K562 (cell line): ENCODE results near the gene ASB7. TPM values are rescaled to one million over a fixed set of nuclear protein-coding genes. Genes with fewer than 3 reads are reported as not detected.

Experiments
- ATAC-seq: fragments of 200-7000 bp; cut with Tn5 transposase; 3 replicates; pipeline ENCODE4 v1.9.1; 2020; ENCODE audit warnings: moderate library complexity
- BruUV-seq: library from RNA; stranded (reverse); fragments of 400-500 nt; replicated peaks from 2 replicates; lab custom pipeline; 2021; lab: Mats Ljungman, UMichigan
- CTCF ChIA-PET: fragments of 300-600 bp; formaldehyde crosslinking; extraction: SDS; loops from one replicate; lab custom pipeline; 2021; ENCODE audit warnings: low intra/inter-chr PET ratio; lab: Yijun Ruan, JAX
- POLR2A ChIA-PET: fragments of 300-600, 350-650 bp; sonication (Branson Sonifier 250); formaldehyde crosslinking; extraction: SDS; loops from one replicate; lab custom pipeline; 2021; ENCODE audit warnings: antibody characterized with exemption, inconsistent platforms; lab: Yijun Ruan, JAX
- DNase-seq, 4 experiments: peaks; one replicate each; pipeline versions ENCODE4 v3.0.0 to v3.0.0-alpha.2; 2011 to 2018; ENCODE audit warnings: low spot score in 3 of 4, mixed read lengths in 3 of 4; ENCODE audit errors: extremely low read depth in 1 of 4
- FAIRE-seq: peaks from 2 replicates; lab custom pipeline; 2011; peaks lifted over from hg19 to GRCh38; lab: Jason Lieb, UNC
- H2AFZ ChIP-seq: 2 replicates; pipeline ENCODE4 v1.6.0; 2011; ENCODE audit warnings: low read depth, low read length, control low read depth, inconsistent platforms
- H3K27ac ChIP-seq: fragments of 200-600 bp; 3 replicates; pipeline ENCODE4 v1.8.0; 2011; ENCODE audit warnings: low read depth, mild to moderate bottlenecking, control low read depth, inconsistent platforms, low read length, moderate library complexity, mixed read lengths; ENCODE audit errors: extremely low read depth
- H3K27me3 ChIP-seq, 2 experiments: fragments of 300-600 bp in 1 of 2; 2 replicates in 1 of 2; 3 replicates in 1 of 2; pipeline versions ENCODE4 v1.6.0 to v1.8.0; 2011; ENCODE audit warnings: inconsistent platforms in 2 of 2, low read length in 2 of 2, mild to moderate bottlenecking in 1 of 2, mixed read lengths in 1 of 2, moderate library complexity in 1 of 2; ENCODE audit not compliant: control insufficient read depth in 2 of 2, insufficient read depth in 2 of 2
- H3K36me3 ChIP-seq: fragments of 300-600 bp; 3 replicates; pipeline ENCODE4 v1.8.0; 2011; ENCODE audit warnings: mild to moderate bottlenecking, low read length, inconsistent platforms; ENCODE audit not compliant: control insufficient read depth, insufficient read depth
- H3K4me1 ChIP-seq, 2 experiments: fragments of 200-600 bp in 1 of 2; replicated peaks in 1 of 2; 2 replicates in 1 of 2; 3 replicates in 1 of 2; pipeline versions ENCODE4 v1.5.1 to v1.8.0; 2011; ENCODE audit warnings: inconsistent platforms in 2 of 2, low read length in 2 of 2, mild to moderate bottlenecking in 1 of 2, mixed read lengths in 1 of 2, moderate library complexity in 1 of 2; ENCODE audit not compliant: control insufficient read depth in 2 of 2, insufficient read depth in 2 of 2
- H3K4me2 ChIP-seq: 2 replicates; pipeline ENCODE4 v1.6.1; 2011; ENCODE audit warnings: low read length, control low read depth, inconsistent platforms, mixed read lengths; ENCODE audit not compliant: insufficient read depth
- H3K4me3 ChIP-seq: fragments of 200-600 bp; sonication (generic), shearing (Covaris generic); 2 replicates; pipeline ENCODE4 v1.5.1; 2016; ENCODE audit warnings: control low read depth, inconsistent platforms
- H3K79me2 ChIP-seq: fragments of 200-600 bp; 3 replicates; pipeline ENCODE4 v1.8.0; 2011; ENCODE audit warnings: low read length, inconsistent platforms; ENCODE audit not compliant: control insufficient read depth, insufficient read depth
- H3K9ac ChIP-seq, 2 experiments: 2 replicates each; pipeline versions ENCODE4 v1.6.0 to v1.6.1; 2011; ENCODE audit warnings: low read depth in 2 of 2, low read length in 2 of 2, control low read depth in 1 of 2, inconsistent platforms in 1 of 2, mild to moderate bottlenecking in 1 of 2, mixed read lengths in 1 of 2; ENCODE audit not compliant: insufficient read depth in 1 of 2
- H3K9me1 ChIP-seq: one replicate; pipeline ENCODE4 v1.6.0; 2011; ENCODE audit warnings: inconsistent platforms, mild to moderate bottlenecking, low read length, moderate library complexity; ENCODE audit not compliant: control insufficient read depth, insufficient read depth
- H3K9me3 ChIP-seq: replicated peaks from 2 replicates; pipeline ENCODE4 v1.5.1; 2011; ENCODE audit warnings: low read depth, low read length, inconsistent platforms; ENCODE audit not compliant: control insufficient read depth, insufficient read depth
- H4K20me1 ChIP-seq: replicated peaks from 2 replicates; pipeline ENCODE4 v1.6.1; 2011; ENCODE audit warnings: low read length, inconsistent platforms, mixed read lengths; ENCODE audit not compliant: control insufficient read depth, insufficient read depth
- RBM17 ChIP-seq: fragments of 200-400 bp; formaldehyde crosslinking; IDR thresholded peaks from 2 replicates; pipeline ENCODE4 v1.6.1; 2017; ENCODE audit warnings: low read depth, mild to moderate bottlenecking, low read length, borderline replicate concordance
- RFX5 ChIP-seq: IDR thresholded peaks from 2 replicates; pipeline ENCODE4 v1.6.1; 2011; ENCODE audit warnings: low read depth, mild to moderate bottlenecking, improper control_type of control experiment, low read length
- TFAM ChIP-seq: fragments of 250-450 bp; sonication (Bioruptor Pico); conservative IDR thresholded peaks from 2 replicates; pipeline ENCODE4 v1.5.0; 2021; ENCODE audit warnings: mild to moderate bottlenecking, moderate library complexity
- WGBS: fragments of 100-300 bp; shearing (Covaris generic); methylation state at CpG from one replicate; pipeline ENCODE4 v1.1.6; 2016; ENCODE audit warnings: low coverage, mixed read lengths; ENCODE audit not compliant: insufficient coverage; ENCODE audit errors: missing lambda C conversion rate; 5-methylcytosine and 5-hydroxymethylcytosine counted together
- in situ Hi-C: fragments of 300-500 bp; cut with MboI; formaldehyde crosslinking; loops from 4 replicates; pipeline ENCODE4 v1.15.0; 2018; ENCODE audit warnings: inconsistent platforms, mixed read lengths
- intact Hi-C: fragments of 100-400 bp; cut with micrococcal nuclease; formaldehyde crosslinking; loops from 2 replicates; pipeline ENCODE4 v1.14.2; 2022
- polyA plus RNA-seq, 8 experiments: library from polyadenylated mRNA; depleted of rRNA in 4 of 8; stranded (reverse) in 5 of 8; unstranded in 3 of 8; fragments of >200 nt; fragmentation: Nextera tagmentation in 2 of 8; fragmentation: Illumina TruSeq in 1 of 8; extraction: Ambion mirVana in 2 of 8; extraction: Trizol in 1 of 8; gene quantifications; 2 replicates each; pipeline versions ENCODE4 v1.2.1 to v1.2.3, GENCODE V29; 2011 to 2014; ENCODE audit warnings: inconsistent platforms in 1 of 8, missing spikeins in 1 of 8
- total RNA-seq, 7 experiments: library from RNA; depleted of rRNA in 6 of 7; stranded (reverse); fragments of >200 nt in 6 of 7; fragmentation: Illumina TruSeq in 2 of 7; extraction: Trizol in 2 of 7; gene quantifications; 2 replicates each; pipeline versions ENCODE4 v1.2.1 to v1.2.3, GENCODE V29; 2011 to 2021; ENCODE audit warnings: low replicate concordance in 1 of 7
- TF ChIP-seq, protein P1 (sequence below), 2 experiments: fragments of 450-650 bp; IDR thresholded peaks; 2 replicates each; pipeline ENCODE4 v1.6.1; 2016; ENCODE audit warnings: mild to moderate bottlenecking in 2 of 2, borderline replicate concordance in 1 of 2, low read depth in 1 of 2, moderate library complexity in 1 of 2
- TF ChIP-seq, protein P2 (sequence below): sonication (generic); formaldehyde crosslinking; IDR thresholded peaks from 2 replicates; pipeline ENCODE4 v1.5.0; 2020; ENCODE audit warnings: missing genetic modification reagents
- TF ChIP-seq, protein P3 (sequence below), 2 experiments: IDR thresholded peaks in 1 of 2; conservative IDR thresholded peaks in 1 of 2; 2 replicates each; pipeline ENCODE4 v1.6.1; 2016; ENCODE audit warnings: low read depth in 2 of 2, mild to moderate bottlenecking in 1 of 2, missing compliant biosample characterization in 1 of 2, missing genetic modification characterization in 1 of 2, moderate library complexity in 1 of 2
- TF ChIP-seq, protein P4 (sequence below): fragments of 450-650 bp; formaldehyde crosslinking; IDR thresholded peaks from 2 replicates; pipeline ENCODE4 v1.4.0; 2020; ENCODE audit warnings: mild to moderate bottlenecking, moderate library complexity

ASB7 gene
- total and polyA plus RNA-seq, 9 of the 15 experiments (the other 6 are each of a cell fraction or from before 2014, with no cell fraction given), result 1.8 to 10.1 (median 6.8) TPM

DNA sequence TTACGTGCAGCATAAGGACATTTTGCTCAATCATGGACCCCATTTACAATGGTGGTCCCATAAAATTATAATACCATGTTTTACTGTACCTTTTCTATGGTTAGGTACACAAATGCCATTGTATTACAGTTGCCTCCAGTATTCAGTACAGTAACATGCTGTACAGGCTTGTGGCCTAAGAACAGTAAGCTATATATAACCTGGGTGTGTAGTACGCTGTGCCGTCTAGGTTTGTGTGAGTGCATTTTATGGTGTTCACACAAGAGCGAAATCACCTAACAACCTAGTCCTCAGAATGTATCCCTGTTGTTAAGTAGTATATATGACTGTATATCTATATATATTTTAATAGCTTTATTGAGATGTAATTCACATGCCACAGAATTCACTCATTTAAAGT, 12.5 kb downstream of the ASB7 start:
- H3K27ac ChIP-seq, result no peak overlapping the region
- H3K9me1 ChIP-seq, result no peaks in the 10 kb centered on the region
- BruUV-seq, result no TSS peak
- no peaks in the 10 kb centered on the region for H3K79me2 ChIP-seq
- H4K20me1 ChIP-seq, result no peaks in the 10 kb centered on the region
- no peak overlapping the region for H3K4me2 ChIP-seq
- H3K4me1 ChIP-seq, result no peaks in the 10 kb centered on the region
- H3K36me3 ChIP-seq, result peaks cover 48% of the 10 kb centered on the region; the same call in 2 of the 3 replicates
- no peak overlapping the region for H3K4me3 ChIP-seq
- WGBS, result 91% methylated on average over 4 of the region's 4 CpGs
- FAIRE-seq, result no peak
- no peak for DNase-seq
- no peak overlapping the region for H3K9ac ChIP-seq
- no peaks in the 10 kb centered on the region for H3K27me3 ChIP-seq
- POLR2A ChIA-PET, result interaction anchor here (1.4 kb wide), 1 partner anchor 9 kb away, joined by 3 read pairs; no protein-coding TSS in a partner anchor
- intact Hi-C loops, result no loop called here
- H2AFZ ChIP-seq, result no peak overlapping the region
- CTCF ChIA-PET, result no interaction called here
- no peak for ATAC-seq
- in situ Hi-C loops, result no loop called here
- H3K9me3 ChIP-seq, result no peaks in the 10 kb centered on the region
- TF ChIP-seq RFX5, result no peak
- TF ChIP-seq, protein P1, sequence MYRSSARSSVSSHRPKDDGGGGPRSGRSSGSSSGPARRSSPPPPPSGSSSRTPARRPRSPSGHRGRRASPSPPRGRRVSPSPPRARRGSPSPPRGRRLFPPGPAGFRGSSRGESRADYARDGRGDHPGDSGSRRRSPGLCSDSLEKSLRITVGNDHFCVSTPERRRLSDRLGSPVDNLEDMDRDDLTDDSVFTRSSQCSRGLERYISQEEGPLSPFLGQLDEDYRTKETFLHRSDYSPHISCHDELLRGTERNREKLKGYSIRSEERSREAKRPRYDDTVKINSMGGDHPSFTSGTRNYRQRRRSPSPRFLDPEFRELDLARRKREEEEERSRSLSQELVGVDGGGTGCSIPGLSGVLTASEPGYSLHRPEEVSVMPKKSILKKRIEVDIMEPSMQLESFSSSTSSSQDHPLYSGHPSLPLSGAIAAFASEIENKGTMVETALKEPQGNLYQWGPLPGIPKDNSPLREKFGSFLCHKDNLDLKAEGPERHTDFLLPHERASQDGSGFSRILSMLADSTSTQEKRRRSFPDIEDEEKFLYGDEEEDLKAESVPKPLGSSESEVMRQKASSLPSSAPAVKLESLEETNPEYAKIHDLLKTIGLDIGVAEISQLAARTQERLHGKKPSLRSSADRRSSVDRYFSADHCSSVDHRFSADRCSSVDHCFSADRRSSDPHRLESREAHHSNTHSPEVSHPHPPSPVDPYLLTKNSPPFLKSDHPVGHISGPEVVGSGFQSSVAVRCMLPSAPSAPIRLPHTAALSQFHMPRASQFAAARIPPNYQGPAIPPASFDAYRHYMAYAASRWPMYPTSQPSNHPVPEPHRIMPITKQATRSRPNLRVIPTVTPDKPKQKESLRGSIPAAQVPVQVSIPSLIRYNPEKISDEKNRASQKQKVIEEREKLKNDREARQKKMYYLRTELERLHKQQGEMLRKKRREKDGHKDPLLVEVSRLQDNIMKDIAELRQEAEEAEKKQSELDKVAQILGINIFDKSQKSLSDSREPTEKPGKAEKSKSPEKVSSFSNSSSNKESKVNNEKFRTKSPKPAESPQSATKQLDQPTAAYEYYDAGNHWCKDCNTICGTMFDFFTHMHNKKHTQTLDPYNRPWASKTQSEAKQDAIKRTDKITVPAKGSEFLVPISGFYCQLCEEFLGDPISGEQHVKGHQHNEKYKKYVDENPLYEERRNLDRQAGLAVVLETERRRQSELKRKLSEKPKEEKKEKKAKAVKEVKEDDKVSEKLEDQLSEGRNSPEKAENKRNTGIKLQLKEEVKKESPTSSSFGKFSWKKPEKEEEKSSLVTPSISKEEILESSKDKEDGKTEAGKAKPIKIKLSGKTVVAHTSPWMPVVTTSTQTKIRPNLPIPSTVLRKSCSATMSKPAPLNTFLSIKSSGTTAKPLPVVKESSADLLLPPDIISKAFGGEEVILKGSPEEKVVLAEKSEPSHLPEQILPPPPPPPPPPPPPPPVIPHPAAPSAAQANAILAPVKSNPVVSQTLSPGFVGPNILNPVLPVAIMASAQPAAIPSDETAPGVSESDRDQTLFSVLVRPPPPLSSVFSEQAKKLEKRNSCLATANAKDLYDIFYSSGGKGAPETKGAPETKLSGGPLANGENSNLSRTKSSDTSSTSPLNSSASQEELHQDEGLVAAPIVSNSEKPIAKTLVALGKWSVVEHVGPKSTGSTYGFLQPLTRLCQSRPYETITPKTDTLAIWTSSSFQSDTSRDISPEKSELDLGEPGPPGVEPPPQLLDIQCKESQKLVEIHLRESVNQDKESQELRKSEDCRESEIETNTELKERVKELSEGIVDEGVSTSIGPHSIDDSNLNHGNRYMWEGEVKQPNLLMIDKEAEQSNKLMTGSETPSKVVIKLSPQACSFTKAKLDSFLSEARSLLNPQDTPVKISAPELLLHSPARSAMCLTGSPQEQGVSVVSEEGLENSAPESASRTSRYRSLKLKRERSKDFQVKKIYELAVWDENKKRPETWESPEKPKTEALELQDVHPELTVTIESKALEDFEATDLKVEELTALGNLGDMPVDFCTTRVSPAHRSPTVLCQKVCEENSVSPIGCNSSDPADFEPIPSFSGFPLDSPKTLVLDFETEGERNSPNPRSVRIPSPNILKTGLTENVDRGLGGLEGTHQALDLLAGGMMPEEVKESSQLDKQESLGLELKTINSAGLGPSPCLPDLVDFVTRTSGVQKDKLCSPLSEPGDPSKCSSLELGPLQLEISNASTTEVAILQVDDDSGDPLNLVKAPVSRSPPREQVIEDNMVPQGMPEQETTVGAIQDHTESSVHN (IDR thresholded peaks at IDR 0.05; ENCODE audit: borderline replicate concordance in 1 of 2, low read depth in 1 of 2), result no peak
- TF ChIP-seq, protein P2, sequence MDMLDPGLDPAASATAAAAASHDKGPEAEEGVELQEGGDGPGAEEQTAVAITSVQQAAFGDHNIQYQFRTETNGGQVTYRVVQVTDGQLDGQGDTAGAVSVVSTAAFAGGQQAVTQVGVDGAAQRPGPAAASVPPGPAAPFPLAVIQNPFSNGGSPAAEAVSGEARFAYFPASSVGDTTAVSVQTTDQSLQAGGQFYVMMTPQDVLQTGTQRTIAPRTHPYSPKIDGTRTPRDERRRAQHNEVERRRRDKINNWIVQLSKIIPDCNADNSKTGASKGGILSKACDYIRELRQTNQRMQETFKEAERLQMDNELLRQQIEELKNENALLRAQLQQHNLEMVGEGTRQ (CRISPR knock-in tag), result no peak
- no peak for TF ChIP-seq TFAM (CRISPR knock-in tag)
- no peak for TF ChIP-seq RBM17
- TF ChIP-seq, protein P3, sequence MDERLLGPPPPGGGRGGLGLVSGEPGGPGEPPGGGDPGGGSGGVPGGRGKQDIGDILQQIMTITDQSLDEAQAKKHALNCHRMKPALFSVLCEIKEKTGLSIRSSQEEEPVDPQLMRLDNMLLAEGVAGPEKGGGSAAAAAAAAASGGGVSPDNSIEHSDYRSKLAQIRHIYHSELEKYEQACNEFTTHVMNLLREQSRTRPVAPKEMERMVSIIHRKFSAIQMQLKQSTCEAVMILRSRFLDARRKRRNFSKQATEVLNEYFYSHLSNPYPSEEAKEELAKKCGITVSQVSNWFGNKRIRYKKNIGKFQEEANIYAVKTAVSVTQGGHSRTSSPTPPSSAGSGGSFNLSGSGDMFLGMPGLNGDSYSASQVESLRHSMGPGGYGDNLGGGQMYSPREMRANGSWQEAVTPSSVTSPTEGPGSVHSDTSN (CRISPR knock-in tag; IDR thresholded peaks at IDR 0.05; ENCODE audit: low read depth), result no peak
- TF ChIP-seq, protein P3 (tag; conservative IDR thresholded peaks at IDR 0.05; ENCODE audit: low read depth), result no peak
- TF ChIP-seq, protein P4, sequence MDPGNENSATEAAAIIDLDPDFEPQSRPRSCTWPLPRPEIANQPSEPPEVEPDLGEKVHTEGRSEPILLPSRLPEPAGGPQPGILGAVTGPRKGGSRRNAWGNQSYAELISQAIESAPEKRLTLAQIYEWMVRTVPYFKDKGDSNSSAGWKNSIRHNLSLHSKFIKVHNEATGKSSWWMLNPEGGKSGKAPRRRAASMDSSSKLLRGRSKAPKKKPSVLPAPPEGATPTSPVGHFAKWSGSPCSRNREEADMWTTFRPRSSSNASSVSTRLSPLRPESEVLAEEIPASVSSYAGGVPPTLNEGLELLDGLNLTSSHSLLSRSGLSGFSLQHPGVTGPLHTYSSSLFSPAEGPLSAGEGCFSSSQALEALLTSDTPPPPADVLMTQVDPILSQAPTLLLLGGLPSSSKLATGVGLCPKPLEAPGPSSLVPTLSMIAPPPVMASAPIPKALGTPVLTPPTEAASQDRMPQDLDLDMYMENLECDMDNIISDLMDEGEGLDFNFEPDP (CRISPR knock-in tag), result no peak
